ENCODE results near the gene BLOC1S3.

Gene BLOC1S3

DNA sequence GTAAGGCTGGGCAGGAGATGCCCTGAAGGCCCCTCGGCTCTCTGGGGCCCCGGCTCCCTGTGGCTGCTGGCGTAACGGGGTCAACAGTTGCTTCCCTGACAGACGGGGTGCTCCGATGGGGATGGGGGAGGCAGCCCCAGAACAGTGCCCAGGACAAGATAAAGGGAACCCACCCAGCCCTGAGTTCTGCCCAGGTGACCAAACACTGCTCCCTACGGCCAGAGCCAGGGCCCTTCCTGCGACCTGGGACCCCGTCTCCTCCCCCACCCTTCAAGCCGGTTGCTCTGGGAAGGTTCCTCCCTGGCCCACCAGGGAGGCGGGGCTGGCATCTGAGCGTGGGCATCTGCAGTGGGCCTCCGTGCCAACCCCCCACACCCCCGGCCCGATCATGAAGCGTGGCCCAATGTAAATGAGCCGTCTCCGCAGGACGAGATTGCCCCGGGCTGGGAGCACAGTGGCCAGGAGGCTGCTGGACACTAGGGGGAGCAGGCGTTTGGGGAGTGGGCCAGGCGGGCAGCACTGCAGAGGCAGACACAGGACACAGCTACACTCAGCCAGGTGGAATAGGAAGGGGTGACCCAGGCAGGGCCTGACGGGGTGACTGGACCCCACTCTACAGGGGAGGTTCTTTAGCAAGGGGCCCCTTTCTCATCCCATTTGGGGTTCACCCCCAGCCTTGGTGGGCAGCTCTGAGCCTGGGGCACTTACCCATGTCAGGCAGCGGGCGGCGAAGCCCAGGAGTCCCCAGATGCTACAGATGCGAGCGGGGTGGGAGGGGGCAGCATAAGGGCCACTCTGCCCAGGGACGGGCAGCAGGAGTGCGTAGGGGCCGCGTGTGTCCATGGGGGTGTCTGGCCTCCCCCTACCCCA, 16.6 kb upstream of the BLOC1S3 start:
- DNase-seq (ENCODE audit: low read depth, low spot score) = no peak

DNA sequence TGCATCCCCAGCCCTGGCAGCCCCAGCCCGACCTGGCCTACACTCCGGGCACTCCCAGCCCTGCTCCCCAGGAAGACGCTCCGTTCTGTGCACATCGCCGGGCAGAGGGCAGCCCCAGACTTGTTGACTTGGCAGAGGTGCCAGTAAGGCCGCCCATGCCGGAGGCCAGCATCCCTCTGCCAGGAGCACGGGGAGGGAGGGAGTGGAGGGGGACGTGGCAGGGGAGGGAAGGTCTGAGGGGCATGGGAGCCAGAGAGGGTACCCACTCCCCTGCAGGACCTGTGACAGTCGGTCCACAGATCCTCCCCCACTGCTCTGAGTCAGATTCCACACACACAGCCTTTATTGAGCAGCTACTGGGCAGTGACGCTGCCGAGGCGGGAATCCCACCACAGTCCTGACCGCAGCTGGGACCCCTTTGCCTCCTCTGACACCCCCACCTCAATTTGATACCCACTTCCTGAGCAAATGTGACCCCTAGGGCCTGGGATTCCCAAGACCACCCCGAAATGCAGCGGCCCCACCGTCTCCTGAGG, 15.9 kb upstream of the BLOC1S3 start:
- DNase-seq (ENCODE audit: low read depth, low spot score) = no peak

DNA sequence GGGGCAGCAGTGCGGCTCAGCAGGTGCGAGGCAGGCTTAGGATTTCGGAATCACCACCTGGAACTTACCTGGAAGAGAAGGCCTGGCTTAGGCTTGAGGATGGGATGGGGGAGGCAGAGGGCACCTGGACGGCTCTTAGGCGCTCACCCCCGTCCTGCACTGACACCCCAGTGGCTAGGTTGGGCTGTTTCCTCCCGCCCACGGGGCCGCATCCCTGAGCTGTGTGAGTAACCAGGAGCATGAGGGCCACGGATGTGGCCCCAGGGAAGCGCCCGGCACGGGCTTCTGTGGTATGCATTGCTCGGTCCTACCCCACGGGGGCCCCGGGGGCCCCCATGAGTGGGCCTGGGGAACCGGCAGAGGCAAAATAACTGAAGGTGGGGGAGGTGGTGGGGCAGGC, 15.4 kb upstream of the BLOC1S3 start:
- DNase-seq (ENCODE audit: low read depth, low spot score) = no peak

DNA sequence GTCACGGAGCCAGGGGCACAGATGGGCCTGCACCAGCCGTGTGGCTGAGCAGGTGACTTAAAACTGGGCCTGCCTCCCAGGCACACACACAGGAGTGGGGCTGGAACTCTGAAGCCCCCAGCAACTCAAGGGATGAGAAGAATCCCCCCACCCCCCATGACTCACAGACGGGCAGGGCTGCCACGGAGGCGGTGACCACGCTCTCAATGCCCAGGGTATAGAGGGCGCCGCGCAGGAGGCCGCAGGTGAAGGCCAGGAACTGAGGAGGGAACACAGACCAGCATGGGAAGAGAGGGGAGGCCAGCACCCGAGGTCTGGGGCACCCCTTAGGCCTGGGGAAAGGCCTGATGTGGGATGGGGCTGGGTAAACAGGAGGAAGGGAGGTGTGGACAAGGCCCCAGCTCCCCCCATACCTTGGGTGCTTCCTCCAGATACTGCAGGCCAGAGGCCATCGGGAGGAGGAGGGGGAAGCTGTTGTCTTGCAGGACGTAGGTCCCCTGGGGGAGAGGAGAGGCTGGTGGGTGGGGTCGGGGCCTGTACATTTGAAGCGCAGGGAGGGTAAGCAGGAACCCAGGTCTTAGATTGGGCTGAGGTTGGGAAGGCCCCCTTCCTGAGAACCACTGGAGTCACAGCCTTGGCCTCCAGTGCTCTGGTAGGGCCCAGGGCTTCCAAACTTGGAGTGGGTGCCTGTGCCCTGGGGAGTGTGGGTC, 14.7 kb upstream of the BLOC1S3 start:
- DNase-seq (ENCODE audit: low read depth, low spot score) = no peak

DNA sequence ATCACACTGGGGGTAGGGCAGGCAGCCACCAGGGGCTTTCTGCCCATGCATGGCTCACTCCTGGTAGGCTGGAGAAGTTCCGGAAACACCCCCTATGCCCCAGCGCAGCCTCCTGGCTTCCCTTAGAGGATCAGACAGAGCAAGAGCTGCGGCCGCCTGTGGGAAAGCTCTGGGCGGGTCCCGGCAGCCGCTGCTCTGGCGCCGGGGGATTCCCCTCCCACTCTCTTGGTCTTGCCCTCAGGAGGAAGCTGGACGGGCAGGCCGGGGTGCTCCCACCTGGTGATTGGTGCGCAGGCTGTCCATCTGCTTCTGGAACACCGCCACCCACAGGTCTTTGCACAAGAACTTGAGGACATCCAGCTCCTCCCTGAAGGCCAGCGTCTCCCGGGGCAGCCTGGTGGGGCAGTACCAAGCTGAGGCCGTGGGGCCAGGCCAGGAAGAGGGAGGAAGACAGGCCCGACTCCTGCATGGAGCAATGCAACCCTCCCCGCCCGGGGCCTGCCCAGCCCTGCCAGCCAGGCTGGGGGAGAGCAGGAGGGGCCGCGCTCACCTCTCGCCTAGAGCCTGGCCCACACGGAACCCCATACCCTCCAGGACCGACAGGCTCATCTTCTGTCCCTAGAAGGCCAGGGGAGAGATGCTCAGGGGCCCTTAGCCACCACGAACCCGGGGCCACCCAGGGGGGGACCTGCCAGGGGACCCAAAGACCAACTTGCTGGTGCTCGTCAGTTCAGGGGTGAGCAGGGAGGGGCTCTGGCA, 13.8 kb upstream of the BLOC1S3 start:
- no peak for DNase-seq (ENCODE audit: low read depth, low spot score)

DNA sequence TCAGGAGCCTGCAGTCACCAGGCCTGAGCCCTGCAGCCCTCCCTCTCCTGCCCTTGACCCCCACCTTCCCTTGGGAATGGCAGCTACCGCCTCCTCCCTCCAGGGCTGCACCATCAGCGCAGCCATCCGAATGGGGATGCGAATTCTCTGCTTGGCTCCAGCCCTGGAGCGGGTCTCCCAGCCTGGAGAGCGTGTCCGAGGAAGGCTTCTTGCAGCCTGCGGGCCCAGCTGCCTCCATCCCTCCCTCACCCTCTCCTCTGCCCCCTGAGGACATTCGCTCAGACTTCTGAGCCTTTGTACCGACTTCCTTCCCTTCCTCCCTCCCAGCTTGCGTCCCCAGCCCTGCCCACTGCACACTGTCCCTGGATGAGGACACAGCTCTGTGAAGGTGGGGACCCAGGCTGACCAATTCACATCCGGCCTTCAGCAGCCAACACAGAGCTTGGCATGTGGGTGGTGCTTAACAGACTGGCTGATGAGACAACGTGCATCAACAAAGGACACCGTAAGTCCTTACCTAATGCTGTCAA, 11.8 kb upstream of the BLOC1S3 start:
- DNase-seq (ENCODE audit: low read depth, low spot score) = no peak

DNA sequence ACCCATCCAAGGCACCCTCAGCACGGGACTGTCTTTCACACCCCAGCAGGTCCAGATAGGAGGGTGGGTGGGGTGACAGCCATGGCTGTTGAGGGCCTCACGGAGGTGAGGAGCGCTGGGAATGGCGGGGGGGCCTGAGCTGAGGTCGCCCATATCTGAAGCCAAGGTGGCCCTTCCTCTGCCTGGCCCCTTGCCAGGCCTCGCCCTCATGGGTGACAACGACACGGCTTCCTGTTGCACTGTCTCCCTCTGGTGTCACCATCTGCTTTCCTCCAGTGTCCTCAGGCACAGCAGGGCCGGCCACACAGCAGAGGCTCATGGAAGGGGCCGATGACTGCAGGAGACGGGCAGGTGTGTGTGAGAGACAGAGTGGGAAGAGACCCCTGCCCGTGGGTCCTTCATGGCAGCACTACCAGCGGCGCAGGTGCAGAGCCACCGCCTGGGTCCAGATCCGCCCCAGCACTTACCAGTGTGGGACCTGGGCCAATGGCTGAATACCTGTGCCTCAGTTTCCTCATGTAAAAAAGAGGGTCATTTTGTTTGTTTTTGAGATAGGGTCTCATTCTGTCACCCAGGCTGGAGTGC, 9.7 kb upstream of the BLOC1S3 start:
- DNase-seq (ENCODE audit: low read depth, low spot score) = no peak

DNA sequence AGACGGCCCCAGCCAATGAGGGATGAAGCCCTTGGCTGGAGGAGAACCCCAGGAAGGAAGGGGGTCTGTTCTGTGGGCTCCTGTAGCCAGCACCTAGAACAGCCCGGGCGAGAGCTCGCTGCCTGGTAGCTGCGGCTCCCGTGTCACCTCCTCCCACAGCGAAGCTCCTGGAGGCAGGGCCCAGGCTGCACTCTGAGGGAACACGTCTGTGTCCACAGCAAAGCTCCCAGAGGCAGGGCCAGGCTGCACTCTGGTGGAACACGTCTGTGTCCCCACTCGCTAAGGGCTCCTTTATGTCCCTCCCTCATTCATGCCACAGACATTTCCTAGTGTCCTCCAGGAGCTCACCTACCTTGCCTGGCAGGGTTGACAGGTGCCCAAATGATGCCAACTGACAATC, 9.0 kb upstream of the BLOC1S3 start:
- no peak for DNase-seq (ENCODE audit: low read depth, low spot score)

DNA sequence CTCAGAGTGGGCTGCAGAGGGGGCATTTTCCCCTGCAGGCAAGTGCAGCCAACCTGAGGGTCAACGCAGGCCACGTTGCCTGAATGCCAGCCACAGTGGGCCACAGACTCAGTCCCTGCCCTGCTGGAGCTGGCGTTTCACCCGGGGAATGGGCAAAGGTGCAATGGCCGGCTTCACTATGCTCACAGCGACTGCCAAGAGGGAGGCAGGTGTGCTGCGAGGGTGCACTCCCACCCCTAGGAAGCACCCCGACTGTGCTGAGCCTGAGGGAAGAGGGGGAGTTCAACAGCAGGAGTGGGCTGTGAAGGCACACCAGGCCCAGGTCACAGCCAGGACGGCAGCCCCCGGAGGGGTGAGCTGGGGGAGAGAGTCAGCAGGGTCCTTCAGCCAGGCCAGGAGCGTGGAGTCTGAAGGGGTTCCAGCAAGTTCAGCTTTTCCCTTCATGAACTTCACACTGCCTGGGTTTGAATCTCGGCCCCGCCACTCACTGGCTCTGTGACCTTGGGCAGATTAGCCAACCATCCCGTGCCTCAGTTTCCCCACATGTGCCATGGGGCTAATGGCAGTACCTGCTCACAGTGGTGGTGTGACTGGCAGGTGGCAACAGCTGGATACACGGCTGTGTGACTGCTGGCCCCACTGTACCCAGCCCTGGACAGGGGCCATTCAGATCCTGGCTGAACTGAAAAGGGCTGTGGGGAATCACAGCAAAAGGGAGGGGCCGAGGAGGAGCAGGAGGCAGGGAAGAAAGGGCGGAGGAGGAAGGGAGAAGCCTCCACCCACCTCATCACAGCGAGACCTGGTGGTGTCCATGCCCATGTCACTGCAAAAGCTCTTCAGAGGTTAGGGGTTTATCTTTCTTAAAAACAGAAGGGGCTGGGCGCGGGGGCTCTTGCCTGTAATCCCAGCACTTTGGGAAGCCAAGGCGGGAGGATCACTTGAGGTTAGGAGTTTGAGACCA, 8.2 kb upstream of the BLOC1S3 start:
- DNase-seq (ENCODE audit: low read depth, low spot score) = no peak

DNA sequence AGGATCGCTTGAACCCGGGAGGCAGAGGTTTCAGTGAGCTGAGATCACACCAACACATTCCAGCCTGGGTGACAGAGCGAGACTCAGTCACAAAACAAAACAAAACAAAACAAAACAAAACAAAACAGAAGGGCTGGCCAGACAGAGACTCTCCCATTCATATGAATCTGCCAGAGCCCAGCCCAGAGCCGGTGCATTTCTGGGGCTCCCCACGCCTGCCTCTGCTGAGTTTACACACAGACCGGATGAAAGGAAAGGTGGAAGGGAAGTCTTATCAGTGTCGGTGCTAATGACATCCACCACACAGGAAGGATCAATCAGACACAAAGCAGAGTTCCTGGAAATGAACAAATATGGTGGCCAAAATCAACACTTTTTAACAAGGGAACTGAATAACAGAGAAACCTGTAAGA, 7.4 kb upstream of the BLOC1S3 start:
- DNase-seq (ENCODE audit: low read depth, low spot score) = no peak

DNA sequence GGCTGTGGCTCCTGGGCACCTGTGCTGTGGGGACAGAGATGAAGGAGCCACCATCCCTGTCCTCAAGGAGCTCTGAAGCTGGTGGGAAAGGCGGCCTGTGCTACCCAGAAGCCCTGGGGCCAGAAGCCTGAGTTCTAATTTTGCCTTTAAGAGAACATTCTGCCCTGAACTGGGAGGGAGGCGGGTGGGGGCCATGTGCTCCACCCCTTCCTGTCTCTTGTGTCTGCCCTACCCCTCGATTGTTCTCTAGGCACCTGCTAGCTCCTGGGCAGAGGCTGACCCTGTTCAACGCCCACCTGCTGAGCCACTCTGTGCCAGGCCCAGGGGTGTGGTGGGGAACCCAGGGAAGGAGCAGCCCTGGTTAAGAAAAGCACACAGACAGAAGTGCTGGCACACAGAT, 6.4 kb upstream of the BLOC1S3 start:
- no peak for DNase-seq (ENCODE audit: low read depth, low spot score)

DNA sequence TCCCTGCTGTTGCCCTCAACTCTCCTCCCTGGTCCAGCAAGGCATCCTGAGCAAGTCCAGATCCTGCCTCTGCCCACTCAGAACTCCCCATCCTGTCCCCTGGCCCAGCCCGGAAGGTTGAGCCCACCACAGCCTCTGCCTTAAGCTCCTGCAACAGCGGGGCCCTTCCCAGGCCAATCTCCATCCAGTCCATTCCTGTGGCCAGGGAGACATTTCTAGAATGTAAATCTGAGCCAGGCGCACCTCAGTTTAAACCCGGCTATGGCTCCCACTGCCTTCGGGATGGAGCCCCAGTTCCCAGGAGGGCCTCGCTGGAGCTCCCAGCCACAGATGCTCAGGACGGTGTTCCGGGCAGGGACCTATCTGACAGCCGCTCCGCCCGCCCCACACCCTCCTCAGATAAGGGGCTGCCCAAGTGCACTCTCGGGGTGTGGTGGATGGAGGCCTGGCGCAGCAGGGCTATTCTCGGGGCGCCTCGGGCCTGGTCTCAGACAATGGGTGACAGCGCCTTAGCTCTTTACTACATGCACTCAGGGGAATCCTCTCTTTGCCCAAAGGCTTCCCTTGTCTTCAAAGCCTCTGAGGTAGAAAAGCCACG, 5.9 kb upstream of the BLOC1S3 start:
- no peak for DNase-seq (ENCODE audit: low read depth, low spot score)

DNA sequence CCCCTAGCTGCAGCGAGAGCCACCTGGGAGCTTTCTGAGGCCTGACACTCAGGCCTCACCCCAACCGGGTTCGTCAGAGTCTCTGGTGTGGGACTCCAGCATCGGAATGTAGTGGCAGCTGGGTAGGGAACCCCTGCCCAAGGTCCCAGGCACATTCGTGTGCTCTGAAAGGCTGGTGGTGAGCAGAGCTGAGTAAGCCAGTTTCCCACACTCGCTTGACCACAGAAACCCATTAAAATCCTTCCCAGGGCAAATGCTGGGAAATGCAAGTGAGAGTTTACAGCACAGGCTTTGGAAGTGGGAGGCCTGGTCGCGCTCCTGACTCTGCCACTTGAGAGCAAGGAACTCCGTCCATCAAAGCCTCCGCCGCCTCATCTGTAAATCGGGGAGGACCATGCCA, 4.8 kb upstream of the BLOC1S3 start:
- no peak for DNase-seq (ENCODE audit: low read depth, low spot score)

DNA sequence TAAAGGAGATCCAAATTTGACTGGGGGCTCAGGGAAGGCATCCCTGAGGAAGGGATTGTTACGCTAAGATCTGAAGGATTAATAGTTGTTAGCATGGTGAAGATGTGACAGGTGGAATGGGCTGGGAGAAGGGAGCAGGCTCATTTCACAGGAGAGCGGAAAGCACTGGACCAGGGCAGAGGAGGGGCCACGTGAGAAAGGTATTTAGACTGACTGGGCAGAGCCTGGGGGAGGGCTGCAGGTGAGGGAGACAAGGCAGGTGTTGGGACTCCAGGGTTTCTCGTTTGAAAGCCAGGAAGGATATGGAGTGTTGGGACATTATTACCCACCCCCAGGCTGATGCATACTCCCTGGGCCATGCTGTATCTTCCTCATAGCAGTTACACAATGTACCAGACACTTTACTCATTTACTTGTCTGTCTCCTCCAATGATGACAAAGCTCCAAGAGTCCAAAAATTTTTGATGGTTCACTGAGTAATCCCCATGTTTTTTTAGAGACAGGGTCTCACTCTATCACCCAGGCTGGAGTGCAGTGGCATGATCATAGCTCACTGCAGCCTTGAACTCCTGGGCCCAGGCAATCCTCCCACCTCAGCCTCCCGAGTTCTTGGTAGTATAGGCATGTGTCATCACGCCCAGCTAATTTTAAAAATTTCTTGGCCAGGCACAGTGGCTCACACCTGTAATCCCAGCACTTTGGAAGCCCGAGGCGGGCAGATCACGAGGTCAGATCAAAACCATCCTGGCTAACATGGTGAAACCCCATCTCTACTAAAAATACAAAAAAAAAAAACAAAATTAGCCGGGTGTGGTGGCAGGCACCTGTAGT, 2.9 kb upstream of the BLOC1S3 start:
- no peak for DNase-seq (ENCODE audit: low read depth, low spot score)

DNA sequence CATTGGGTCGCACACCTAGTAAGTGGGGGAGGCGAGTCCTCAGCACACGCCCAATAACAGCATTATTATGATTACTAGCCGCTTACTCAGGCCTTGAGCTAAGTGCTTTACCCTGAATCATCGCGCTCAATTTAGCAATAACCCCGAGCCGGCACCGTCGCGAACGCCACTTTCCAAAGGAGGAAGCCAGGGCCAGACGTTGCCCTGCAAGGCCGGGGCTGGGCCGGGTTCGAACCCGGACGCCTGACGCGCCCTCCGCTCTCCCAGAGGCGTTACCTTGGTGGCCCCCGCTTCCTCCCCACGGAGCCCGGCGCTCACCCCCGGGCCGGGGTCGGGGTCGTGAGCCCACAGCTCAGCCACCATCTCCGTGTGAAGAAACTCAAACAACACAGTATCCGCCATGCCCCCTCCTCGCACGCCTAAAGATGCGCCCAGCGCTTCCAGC, 745 bp upstream of the BLOC1S3 start, which contains the start of gene TRAPPC6A:
TSS of gene TRAPPC6A (minus strand) at position 421 of the 445 bp plus-strand sequence. CDS start at position 402, 19 bp downstream.
- DNase-seq (ENCODE audit: low read depth, low spot score) = no peak

DNA sequence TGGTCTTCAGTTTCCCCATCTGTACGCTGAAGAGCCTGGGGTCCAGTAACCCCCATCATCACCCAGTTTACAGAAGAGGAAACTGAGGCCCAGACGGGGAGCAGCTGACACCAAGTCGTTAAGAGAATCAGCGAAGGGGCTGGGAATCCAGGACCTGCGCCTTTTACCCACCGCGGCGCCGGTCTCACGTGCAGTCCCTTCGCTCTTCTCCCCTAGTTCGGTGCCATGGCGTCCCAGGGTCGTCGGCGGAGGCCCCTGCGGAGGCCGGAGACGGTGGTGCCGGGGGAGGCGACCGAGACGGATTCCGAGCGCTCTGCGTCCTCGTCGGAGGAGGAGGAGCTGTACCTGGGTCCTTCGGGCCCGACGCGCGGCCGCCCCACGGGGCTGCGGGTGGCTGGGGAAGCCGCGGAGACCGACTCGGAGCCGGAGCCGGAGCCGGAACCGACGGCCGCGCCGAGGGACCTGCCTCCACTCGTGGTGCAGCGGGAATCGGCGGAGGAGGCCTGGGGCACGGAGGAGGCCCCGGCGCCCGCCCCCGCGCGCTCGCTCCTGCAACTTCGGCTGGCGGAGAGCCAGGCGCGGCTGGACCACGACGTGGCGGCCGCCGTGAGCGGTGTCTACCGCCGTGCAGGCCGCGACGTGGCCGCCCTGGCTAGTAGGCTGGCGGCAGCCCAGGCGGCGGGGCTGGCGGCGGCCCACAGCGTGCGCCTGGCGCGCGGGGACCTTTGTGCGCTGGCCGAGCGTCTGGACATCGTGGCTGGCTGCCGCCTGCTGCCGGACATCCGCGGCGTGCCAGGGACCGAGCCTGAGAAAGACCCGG, 698 bp downstream of the BLOC1S3 start:
- DNase-seq (ENCODE audit: low read depth, low spot score) = no peak

DNA sequence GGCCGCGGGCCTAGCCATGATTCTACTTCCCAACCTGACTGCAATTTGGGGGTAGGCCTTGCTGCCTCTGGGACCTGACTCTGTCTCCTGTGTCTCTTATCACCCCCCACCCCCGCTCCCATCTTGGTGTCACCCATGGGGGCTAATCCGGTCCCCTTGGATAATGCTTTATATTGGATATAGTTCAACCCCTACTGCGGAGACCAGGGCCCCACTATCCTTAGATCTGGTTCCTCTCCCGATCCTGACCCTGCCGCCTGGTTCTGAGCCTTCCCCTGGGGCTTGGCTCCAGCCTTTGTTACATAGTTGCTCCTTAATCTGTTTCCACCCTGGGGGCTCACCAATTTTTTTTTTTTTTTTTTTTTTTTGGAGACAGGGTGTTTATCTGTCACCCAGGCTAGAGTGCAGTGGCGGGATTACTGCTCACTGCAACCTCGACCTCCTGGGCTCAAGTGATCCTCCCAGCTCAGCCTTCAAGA, 1.3 kb downstream of the BLOC1S3 start:
- DNase-seq (ENCODE audit: low read depth, low spot score) = no peak

DNA sequence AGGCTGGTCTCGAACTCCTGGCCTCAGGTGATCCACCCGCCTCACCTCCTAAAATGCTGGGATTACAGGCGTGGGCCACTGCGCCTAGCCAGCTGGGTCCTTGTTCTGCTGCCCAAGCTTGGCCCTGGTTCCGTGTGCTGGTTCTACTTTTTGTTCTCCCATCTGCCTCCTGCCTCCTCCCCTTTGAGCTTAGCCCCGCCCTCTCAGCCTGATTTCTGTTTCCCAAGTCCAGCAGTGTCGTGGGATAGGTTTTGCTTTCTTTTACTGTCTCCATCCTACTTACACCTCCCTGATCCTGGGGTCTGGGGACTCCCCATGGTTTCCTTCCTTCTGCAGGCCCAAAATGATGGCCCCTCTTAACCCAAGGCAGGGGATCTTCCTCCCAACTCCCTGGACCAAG, 2.4 kb downstream of the BLOC1S3 start:
- no peak for DNase-seq (ENCODE audit: low read depth, low spot score)

Measured in activated naive CD8-positive, alpha-beta T cell treated with anti-CD3 and anti-CD28 coated beads, Interleukin-2, amount 50 U/mL, for 16 hours (primary cell).